Right forelimb (tissue), 1 donor: Measurements from ENCODE around the gene SPRR1A.

Experiments used
- DNase-seq: peaks from one replicate; pipeline ENCODE4 v3.0.0-alpha.2; 2018

Gene SPRR1A, protein sequence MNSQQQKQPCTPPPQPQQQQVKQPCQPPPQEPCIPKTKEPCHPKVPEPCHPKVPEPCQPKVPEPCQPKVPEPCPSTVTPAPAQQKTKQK

DNA sequence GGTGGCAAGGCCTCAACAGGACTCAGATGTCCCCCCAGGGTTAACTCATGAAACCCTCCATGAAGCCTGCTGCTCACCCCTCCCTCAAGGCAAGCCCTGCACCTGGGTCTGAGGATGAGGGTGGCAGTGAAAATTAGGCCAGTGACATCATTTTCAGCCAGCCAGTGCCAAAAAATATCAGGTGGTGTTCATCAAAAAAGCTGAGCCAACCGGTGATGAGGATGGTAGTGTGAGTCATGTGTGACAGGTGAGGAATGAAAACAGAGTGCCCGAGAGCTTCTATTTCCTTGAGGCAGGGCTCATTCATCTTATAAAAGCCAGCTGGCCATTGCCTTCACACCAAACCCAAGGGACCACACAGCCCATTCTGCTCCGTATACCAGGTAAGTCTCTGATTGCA lies at the start of gene SPRR1A:
Gene SPRR1A, plus strand, starts transcription at position 339 of the 400 bp plus-strand sequence. CDS start 1,150 bp downstream, outside the sequence.
- no peak for DNase-seq

GRCh38 chr1:152940614-152941013 lies 43.3 kb upstream of the SPRR1A start:
- DNase-seq: no peak

GRCh38 chr1:152941037-152941711 lies 42.7 kb upstream of the SPRR1A start:
- DNase-seq: no peak

DNA sequence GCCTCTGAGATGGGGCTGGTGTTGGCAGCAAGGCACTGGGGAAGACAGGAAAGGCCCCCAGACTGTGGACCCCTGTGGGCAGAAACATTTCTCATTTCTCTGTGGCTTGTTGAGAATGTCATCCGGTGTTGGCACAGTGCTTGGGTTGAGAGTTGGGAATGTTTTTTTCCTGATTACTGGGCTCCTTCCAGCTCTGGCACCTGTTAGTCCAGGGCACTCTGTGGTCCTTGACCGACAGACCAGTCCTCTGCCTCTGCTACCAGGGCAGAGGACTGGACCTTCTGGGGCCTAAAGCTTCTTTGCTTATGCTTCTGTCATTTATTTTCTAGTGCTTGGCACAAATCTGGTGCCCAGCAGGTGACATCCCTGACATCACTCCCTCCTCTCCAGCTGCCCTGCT lies 41.7 kb upstream of the SPRR1A start:
- DNase-seq: no peak

- DNase-seq: no peak
These were observed 37.6 kb upstream of the SPRR1A start for GRCh38 chr1:152946248-152946647.

DNA sequence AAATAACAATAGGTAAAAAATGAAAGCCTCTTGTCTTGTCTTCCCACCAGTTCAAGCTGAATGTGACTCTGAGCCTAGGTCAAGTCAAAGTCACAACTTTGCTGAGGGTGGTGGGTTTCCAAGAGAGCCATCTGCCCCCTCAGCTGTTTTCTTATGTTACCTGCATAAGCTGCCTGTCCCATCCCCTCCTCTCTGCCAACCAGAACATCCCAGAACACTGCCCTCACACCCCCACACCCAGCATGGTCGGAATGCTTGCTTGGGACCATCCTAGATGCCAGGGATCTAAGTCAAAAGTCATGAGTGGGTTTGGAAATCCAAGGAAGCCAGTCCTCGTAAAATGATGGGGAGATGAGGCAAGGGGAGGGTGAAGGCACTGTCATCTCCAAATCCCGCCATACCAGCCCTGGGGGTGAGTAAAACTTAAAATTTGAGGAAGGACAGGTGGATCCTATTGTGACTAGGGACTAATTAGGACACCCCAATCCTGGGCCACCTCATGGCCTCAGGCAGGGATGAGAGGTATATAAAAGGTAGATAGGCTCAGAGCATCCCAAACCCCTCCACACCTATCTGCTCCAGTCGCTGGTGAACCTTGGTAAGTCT lies 37.1 kb upstream of the SPRR1A start, which contains the start of gene SPRR5:
Gene SPRR5, plus strand, starts transcription at position 556 of the 606 bp plus-strand sequence. CDS start 1,349 bp downstream, outside the sequence.
- DNase-seq: no peak

- DNase-seq: no peak
These were observed 32.2 kb upstream of the SPRR1A start for GRCh38 chr1:152951711-152952110.

GRCh38 chr1:152953761-152954160 lies 30.1 kb upstream of the SPRR1A start:
- no peak for DNase-seq

- no peak for DNase-seq
These were observed 29.4 kb upstream of the SPRR1A start for GRCh38 chr1:152954436-152954835.

DNA sequence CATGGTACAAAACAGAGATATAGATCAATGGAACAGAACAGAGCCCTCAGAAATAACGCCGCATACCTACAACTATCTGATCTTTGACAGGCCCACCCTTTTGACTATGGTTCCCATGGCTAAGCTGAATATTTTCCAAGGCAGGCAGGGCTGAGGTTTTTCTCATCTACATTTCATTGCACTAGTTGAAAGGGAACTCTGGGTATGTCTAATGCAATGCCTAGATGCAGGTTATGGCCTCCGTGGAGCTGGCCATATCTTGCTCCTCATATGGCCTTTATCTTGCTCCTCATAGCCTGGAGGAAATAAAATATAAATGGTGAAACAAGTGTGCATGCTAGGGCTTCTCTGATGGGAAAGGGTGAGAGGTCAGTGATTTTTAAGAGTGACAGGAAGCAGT lies 26.3 kb upstream of the SPRR1A start:
- no peak for DNase-seq

DNA sequence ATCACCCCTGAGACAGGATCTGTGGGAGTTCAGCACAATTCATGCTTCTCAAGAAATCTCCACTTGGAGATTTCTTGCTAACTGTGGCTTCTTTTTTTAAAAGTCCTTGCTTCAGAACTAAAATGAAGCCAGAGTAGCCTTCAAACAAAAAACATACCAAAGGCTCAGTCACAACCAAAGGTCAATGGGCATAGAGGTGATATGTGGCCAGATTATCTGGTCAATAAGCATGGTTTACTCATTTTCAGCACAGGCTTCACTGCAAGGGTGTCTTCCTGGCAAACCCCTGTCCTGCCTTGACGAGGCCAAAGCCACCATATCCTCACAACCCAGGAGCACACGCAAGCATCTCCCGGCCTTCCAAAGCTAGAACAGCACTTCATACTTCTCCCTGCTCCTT lies 24.6 kb upstream of the SPRR1A start:
- no peak for DNase-seq

DNA sequence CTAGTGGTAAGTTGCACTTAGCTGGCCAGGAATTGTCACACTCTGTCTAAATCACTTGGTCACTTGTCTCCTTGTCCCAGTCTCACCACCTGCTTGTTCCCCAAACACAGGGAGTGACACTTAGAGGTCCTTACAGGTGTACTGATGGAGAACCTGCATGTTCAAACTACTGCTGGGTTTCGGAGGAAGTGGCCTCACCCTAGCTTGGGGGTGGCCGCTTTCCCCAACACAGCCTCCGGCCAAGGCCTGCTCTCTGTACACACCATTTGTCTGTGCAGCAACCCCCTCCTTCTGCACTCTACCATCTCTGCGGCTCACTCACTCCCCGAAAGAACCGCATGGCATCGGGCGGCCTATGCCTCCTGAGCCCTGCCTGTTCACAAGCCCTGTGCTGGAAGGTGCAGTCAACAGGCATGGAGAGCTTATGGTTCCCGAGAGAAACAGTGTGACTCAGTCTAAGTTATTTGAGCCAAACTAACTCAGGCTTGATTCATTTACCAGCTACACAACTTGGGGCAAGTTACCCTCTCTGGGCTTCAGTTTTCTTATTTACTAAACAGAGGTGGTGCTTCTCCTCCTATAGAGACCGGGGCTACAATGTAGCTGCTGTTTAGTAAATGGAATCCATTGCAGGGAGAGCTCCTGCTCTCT lies 24.0 kb upstream of the SPRR1A start:
- no peak for DNase-seq

- DNase-seq: no peak
These were observed 23.3 kb upstream of the SPRR1A start for GRCh38 chr1:152960452-152961044.

DNA sequence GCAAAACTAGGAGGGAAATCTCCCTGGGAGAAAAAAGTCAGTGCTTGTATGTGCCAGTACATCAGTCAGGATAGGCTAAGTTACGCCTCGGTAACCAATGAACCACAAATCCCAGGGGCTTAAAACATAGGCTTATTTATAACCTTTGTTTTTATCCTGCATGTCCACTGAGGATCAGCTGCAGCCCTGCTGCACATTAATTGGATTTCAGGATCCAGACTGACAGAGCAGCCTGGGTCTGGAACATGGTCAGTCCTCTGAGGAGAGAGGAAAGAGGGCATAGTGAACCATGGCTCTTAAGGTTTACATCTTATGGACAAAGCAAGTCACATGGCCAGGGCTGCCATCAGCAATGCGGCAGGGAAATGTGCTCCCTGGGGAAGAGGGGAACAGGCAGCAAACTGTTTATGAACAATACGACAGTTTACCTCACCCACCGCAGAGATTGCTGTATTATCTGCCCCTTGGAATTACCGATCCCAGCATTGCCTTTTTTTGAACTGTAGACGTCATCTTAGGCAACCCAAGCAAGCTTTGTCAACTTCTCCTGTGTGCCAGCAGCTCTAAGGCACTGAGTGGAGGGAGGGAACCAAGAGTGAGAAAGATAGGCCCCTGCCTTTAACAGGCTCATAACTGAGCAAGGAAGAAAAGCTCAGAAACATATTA lies 22.5 kb upstream of the SPRR1A start:
- no peak for DNase-seq

DNA sequence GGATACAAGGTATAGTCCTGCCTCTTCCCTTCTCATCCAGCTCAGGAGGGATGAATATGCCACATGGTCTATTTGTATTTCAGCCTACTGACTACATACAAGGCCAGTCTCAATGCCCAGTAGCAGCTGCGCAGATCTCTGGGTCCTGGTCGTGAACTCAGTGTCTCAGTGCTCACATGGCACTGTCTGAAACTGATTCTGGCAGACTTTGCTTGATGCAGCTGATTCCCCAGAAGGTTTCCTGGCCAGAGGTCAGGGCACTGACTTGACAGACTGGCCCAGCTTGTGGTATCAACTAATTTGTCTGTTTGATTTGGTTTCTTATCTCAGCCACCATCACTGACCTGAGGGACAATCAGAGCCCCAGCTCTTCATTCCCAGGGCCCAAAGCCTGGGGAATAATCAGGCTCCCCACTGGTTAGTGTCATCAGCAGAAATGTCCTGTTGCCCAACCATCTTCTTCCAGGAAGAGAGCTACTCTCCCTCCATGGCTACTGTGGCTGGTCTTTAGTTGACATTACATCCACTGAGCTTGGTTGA lies 20.9 kb upstream of the SPRR1A start:
- no peak for DNase-seq

GRCh38 chr1:152964536-152964935 lies 19.3 kb upstream of the SPRR1A start:
- no peak for DNase-seq

DNA sequence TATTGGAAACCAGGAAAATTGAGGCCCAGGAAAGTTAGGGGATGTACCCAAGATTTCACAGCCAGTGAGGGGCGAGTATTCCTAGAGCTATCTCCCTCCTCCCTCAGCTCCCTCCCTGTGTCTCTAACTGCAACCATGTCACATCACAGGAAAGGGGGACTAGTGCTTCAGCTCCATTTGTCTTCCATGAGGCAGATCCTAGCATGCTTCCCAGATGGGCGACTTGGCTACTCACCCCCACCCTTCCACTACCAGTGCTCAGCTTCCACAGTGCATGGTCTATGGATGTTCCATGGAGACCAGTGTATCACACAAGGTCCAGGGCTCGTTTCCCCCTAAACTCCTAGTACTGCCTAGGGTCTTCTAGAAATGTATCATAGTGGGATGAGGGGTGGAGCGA lies 18.0 kb upstream of the SPRR1A start:
- no peak for DNase-seq

- no peak for DNase-seq
These were observed 16.7 kb upstream of the SPRR1A start for GRCh38 chr1:152967201-152967600.

DNA sequence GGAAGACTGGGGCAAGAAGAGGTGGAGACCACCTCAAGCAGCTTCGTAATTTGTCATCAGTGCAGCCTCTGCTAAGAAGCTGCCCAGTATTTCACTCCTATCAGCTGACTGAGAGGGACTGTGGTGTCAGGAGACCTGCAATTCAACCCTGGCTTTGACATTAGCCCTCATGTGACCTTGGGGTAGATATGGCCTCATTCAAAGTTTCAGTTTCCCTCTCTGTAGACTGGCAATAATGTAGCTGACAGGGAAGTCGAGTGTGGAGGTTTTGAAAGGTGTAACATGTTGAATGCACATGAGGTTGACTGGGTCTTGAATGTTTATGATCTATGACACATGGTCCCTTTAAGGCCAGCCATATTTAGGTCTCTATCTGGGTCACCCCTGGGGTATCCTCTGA lies 15.6 kb upstream of the SPRR1A start:
- DNase-seq: no peak

- DNase-seq: no peak
These were observed 14.8 kb upstream of the SPRR1A start for GRCh38 chr1:152969036-152969435.

- no peak for DNase-seq
These were observed 13.4 kb upstream of the SPRR1A start, which contains the start of gene SPRR4 for GRCh38 chr1:152970495-152970894. SPRR4 (plus strand) TSS chr1:152970648; CDS start chr1:152971891, 1,243 bp downstream.

DNA sequence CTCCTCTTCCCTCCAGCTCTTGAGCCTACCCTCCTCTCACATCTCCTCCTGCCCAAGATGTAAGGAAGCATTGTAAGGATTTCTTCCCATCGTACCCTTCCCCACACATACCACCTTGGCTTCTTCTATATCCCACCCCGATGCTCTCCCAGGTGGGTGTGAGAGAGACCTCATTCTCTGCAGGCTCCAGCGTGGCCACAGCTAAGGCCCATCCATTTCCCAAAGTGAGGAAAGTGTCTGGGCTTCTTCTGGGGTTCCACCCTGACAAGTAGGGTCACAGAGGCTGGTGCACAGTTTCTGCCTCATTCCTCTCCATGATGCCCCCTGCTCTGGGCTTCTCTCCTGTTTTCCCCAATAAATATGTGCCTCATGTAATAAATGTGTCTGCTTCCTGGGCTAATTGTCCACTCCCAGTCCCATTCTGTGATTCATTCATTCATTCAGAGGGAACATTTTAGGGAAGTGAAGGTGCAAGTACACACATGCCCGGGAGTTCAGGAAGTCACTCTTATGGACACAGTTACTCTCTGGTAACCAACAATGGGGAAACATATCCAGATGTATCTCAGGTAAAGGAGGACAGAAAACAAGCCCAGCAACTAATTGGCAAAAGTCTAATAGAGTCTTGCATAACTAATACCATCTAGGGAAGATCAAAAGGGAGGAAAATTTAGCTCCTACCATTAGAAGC lies 11.5 kb upstream of the SPRR1A start:
- DNase-seq: no peak
